KOPT-K1 (cell line): ENCODE data around the gene GRK1.

Experiments used
- H3K27ac ChIP-seq: fragments of 200-600 bp; sonication (generic); 2 replicates; pipeline ENCODE4 v1.5.1; 2016; ENCODE audit warnings: antibody characterized with exemption, mild to moderate bottlenecking, low read depth, low read length; ENCODE audit not compliant: poor library complexity, severe bottlenecking
- H3K36me3 ChIP-seq: fragments of 200-600 bp; sonication (generic); 2 replicates; pipeline ENCODE4 v1.5.1; 2017; ENCODE audit warnings: antibody characterized with exemption, mild to moderate bottlenecking, low read length, moderate library complexity; ENCODE audit not compliant: insufficient read depth
- H3K9me3 ChIP-seq: fragments of 200-600 bp; sonication (generic); 2 replicates; pipeline ENCODE4 v1.5.1; 2017; ENCODE audit warnings: antibody characterized with exemption, low read length, mild to moderate bottlenecking; ENCODE audit not compliant: insufficient read depth, poor library complexity, severe bottlenecking

Gene GRK1

DNA sequence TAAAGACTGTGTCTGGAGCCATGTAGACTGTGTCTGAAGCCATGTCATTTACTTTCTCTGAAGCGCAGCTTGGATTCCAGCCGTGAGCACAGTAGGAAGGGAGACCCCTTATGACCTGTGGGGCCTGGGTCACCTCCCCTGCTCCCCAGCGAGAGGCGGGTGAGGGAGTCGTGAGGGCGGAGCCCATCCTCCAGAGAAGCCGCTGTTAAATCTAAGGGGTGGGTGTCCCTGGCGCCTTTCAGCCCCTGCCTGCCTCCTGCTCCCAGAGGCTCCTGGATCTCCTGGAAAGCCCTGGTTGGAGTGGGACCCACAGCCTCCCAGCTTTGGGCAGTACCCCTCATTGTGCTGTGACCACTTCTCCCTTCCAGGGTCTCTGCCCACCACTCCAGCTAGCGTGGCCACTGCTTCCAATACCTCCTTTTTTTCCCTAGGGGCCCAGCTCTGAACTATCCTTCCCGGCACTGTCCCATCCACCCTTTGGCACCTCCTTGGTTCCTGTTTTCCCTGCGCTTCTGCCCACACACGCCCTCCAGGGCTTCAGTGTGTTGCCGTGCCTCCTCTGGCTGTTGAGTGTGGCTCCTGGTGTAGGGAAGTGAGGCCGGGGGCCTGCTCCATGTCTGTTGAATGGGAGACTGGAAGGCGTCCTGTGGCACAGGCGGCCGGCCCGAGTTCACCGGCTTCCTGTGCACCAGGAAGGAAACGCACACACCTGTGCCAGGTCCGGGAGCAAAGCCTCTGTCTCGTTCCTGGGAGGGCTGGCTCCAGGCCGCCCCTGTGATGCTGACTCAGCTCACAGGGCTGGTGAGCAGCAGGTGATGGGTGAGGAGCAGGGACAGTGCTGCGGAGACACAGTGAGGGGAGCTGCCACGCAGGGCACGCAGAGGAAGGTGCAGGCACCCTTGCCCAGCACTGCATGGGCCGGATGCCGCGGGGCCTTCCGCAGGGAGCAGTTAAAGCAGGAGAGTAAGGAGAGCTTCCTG, 38.4 kb upstream of the GRK1 start:
- Histone ChIP-seq H3K9me3 (no peaks in the 10 kb centered on the region), H3K36me3 (peaks cover 100% of the 10 kb centered on the region), H3K27ac (no peak overlapping the region)

DNA sequence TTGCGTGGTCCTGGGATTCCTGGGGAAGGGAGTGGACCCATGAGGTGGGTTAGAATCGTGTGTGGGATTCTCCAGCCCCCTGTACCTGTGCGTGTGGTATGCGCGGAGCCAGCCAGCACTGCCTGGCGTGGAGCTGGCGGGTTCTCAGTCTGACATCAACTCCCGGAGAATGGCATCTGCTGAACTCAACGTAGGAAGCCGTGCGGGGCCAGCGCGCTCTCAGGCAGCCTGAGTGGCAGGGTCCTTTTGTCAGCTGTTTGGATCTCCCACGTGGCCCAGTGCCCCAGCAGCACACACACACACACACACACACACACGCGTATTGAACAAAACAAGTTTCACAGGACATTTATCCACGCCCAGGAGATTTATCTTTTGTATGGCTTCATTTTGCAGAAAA, 37.2 kb upstream of the GRK1 start:
- Histone ChIP-seq H3K9me3 (no peaks in the 10 kb centered on the region), H3K36me3 (peaks cover 100% of the 10 kb centered on the region), H3K27ac (no peak overlapping the region)

DNA sequence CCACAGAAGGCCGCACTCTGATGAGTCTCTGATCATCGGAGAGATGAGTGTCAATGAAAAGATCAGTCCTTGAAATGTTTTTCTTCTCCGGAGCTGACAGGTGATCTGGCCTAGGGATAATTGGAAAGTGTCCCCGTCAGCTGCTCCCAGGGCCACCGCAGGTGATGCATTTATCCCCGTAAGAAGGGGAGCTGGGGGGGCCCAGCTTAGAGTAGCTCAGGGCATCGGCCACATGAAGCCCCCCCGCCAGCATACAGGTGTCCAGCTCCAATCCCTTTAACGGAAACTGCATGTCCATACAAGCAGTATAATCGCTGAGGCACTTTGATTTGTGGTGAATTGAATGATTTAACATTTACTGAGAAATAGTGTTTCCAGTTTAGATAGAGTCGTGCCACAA, 36.7 kb upstream of the GRK1 start:
- H3K36me3 ChIP-seq, result peaks cover 100% of the 10 kb centered on the region
- no peak overlapping the region for H3K27ac ChIP-seq
- no peaks in the 10 kb centered on the region for H3K9me3 ChIP-seq

DNA sequence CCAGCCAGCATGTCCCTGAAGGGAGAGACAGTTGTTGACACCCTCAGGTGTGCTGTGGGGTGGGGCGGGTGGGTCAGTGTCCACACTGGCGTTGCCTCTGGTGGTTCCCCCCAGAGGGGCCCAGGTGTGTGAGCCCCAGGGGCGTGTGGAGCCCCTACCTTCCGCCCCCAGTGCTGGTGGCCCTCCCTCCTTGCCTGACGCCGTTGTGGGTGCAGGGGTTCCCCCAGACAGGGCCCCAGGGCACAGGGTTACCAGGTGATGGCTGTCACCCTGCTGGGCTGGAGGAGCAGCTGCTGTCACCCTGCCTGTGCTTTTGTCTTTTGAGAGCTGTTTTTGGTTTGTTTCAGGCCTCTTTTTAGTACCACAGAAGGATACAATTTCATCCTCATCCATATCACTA, 36.2 kb upstream of the GRK1 start:
- Histone ChIP-seq H3K9me3 (no peaks in the 10 kb centered on the region), H3K36me3 (peaks cover 100% of the 10 kb centered on the region), H3K27ac (no peak overlapping the region)

DNA sequence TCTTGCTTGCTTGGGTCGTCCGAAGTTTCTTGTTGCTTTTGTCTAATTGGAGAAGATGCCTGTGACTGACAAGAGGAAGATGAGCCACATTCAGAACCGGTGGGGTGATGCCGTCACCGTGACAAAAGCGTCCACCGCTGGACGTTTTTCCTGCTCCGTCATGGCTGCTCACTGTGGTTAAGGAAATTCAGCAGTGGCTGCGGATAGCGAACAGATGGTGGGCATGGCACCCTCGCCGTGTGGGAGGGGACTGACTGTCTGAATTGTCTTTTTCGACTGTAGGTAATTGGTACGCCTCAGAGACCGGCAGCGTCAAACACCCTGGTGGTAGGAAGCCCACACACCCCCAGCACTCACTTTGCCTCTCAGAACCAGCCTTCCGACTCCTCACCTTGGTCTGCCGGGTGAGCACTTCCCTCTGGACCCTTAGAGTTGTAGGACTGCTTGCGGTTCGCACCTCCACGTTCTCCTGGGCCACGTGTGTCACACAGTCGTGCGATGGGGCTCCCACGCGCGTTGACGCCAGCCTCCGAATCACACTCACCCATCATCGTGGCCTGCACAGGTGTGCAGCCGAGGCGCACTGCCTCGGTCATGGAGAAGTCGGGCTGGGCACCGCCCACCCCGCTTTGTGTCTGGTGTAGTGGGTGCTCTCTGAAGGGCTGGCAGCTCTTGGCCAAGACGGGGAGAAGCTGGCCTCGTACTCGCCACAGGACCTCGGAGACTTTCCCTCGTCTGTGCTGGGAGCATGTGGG, 35.5 kb upstream of the GRK1 start:
- peaks cover 100% of the 10 kb centered on the region for H3K36me3 ChIP-seq
- H3K9me3 ChIP-seq, result no peaks in the 10 kb centered on the region
- no peak overlapping the region for H3K27ac ChIP-seq

DNA sequence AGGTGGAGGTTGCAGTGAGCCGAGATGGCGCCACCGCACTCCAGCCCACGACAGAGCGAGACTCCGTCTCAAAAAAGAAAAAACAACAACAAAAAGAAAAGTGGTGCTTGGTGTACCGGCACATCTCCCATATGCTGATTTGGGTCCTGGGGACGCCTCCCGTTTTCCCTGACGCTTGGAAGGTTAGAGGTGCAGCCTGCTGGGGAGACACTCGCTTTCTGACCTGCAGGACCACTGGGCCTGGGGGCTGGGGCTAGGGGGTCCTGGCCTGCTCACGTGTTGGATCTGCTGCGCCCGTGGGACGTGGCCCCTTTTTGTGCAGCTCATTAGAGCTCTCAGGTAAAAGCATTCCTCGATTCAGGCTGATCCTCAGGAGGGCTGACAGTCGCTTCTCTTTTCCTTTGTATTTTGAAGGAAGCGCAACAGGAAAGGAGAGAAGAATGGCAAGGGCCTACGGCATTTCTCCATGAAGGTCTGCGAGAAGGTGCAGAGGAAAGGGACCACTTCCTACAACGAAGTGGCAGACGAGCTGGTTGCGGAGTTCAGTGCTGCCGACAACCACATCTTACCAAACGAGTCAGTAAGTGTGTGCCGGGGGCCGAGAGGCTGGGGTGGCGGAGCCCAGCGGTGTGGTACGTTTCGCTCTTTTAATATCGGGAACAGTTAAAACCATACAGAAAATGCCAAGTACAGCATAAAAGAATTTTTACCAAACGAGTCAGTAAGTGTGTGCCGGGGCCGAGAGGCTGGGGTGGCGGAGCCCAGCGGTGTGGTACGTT, 34.1 kb upstream of the GRK1 start:
- Histone ChIP-seq H3K36me3 (peaks cover 100% of the 10 kb centered on the region), H3K9me3 (no peaks in the 10 kb centered on the region), H3K27ac (no peak overlapping the region)

DNA sequence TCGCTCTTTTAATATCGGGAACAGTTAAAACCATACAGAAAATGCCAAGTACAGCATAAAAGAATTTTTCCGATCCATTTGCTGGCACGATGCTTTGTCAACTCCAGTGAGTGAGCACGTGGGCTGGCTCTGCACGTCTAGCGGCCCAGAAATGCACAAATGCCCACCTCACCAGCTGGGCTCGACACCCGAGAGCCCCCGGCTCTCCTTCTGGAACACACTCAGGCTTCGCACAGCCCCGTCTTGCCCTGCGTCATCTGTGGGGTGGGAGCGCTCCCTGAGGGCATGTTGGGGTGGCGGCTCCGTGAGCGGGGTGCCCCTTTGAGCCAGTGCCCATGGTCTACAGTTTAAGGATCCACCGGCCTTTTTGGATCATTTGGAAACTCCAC, 33.5 kb upstream of the GRK1 start:
- peaks cover 100% of the 10 kb centered on the region for H3K36me3 ChIP-seq
- H3K9me3 ChIP-seq, result no peaks in the 10 kb centered on the region
- H3K27ac ChIP-seq, result no peak overlapping the region

DNA sequence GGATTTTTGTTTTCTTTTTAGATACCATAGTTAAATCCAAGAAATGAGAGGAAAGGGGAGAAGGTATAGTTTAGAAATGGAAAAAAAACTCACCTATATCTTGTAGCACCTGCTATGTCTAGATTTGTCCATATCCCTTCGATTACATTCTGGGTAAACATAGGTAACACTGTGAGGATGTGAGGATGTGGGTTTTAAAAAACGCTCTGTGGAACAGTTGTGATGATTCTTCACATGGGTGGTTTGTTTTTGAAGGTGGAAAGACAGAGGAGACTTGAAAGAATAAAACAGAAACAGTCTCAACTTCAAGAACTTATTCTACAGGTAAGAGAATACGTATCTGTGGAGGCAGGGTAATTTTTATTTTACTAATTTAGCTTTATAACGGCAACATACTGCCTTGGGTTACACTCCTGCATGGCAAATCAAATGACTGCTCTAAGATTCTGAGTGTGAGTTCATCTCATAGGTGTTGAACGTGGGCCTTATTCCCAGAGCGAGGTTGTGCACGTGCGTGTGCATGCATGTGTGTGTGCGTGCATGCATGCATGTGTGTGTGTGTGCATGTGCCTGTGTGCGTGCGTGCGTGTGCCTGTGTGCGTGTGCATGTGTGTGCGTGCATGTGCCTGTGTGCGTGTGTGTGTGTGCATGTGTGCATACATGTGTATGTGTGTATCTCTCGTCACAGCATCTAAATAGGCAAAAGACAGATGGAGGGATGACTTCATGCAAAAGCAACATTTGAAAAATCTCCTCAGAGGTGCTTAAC, 32.6 kb upstream of the GRK1 start:
- peaks cover 100% of the 10 kb centered on the region for H3K36me3 ChIP-seq
- no peaks in the 10 kb centered on the region for H3K9me3 ChIP-seq
- H3K27ac ChIP-seq, result no peak overlapping the region

DNA sequence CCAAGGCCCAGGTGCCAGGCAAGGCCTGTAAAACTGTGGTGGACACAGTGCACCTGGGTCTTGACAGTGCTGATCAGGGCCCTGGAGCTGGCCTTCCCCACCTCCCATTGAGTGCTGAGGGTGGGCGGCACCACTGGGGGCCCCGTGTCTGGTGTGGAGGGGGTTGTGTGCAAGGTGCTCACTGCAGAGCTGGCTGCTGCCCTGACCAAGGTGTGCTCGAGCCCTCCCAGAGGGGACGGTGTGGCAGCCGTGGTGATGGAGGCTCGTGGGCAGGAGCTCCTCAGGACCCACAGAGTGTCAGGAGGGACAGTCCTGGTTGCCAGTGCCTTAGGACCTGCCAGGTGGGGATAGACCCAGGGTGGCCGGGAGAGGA, 32.0 kb upstream of the GRK1 start:
- Histone ChIP-seq H3K27ac (no peak overlapping the region), H3K36me3 (peaks cover 100% of the 10 kb centered on the region), H3K9me3 (no peaks in the 10 kb centered on the region)

DNA sequence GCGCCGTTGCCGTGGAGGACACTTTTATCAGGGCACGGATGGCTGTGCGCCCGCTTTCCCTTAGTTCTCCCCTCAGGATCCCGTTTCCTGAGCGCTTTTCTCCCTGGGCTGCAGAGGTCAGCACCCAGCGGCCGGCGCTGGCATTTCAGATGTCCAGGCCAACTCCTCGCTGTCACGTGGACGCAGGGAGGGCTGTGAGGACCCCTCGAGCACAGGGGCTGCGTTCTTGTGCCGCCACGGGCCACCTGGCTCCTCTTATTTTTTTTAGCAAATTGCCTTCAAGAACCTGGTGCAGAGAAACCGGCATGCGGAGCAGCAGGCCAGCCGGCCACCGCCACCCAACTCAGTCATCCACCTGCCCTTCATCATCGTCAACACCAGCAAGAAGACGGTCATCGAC, 31.3 kb upstream of the GRK1 start:
- Histone ChIP-seq H3K27ac (no peak overlapping the region), H3K36me3 (peaks cover 100% of the 10 kb centered on the region), H3K9me3 (no peaks in the 10 kb centered on the region)

DNA sequence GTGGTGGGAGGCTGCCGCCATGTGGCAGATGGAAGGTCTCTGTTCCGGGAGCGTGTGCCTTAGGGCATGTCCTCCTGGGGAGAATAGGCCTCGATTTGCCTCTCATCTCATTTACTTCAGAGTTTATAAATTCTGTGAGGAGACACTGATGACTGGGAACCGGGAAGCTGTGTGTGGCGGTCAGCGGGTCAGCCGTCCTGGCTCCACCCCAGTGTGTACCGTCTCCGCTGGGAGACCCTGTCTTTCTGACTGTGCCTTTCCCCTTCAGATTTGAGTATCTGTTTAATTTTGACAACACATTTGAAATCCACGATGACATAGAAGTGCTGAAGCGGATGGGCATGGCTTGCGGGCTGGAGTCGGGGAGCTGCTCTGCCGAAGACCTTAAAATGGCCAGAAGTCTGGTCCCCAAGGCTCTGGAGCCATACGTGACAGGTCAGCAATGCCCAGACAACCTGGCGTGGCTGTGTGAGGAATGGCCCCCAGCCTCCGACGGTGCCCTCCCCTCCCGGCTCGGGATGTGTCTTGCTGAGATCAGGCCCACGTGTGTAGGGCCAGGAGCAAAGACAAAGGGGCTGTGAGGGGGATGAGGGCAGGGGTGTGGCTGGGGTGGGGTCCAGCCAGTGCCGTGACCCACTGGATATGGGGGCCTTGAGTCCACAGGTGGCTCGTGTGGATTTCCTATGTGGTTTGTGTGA, 30.6 kb upstream of the GRK1 start:
- H3K27ac ChIP-seq, result no peak overlapping the region
- H3K9me3 ChIP-seq, result no peaks in the 10 kb centered on the region
- H3K36me3 ChIP-seq, result peaks cover 97% of the 10 kb centered on the region

DNA sequence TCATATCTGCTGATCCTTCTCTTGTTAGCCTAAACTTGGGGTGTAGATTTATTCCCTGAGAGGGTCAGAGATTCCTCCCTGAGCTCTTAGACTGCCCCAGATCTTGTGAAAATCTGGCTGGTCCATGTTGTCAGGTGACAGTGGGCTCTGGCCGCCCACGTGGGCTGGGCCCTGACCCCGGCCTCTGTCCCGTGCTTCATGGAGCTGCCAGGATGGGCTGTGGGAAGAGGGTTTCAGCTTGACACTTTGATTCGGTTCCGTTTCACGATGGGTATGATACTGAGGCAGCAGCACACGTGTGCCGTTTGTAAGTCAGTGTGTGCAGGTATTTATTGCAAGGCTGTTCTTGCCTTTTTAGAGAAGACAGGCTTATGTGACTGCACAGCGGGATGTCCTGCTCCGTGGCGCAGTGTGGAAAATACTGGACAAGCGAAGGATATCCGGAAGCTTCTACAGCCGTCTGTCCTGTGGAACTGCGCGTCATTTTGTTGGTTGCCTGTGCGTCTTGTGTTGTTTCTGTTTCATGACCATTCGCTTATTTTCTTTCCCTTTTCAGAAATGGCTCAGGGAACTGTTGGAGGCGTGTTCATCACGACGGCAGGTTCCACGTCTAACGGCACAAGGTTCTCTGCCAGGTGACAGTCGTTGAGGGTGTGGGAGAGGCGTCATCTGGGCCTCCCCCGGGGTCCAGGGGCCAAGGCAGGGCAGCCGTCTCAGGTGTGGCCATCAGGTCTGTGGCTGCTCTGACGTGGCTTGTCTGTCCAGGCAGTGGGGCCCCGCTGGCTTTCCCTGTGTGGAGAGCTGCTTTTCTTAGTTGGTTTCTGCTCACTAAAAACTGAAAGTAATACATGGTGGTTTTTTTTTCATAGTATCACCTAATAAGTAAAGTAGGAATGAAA, 29.5 kb upstream of the GRK1 start:
- no peaks in the 10 kb centered on the region for H3K9me3 ChIP-seq
- H3K27ac ChIP-seq, result no peak overlapping the region
- peaks cover 97% of the 10 kb centered on the region for H3K36me3 ChIP-seq

DNA sequence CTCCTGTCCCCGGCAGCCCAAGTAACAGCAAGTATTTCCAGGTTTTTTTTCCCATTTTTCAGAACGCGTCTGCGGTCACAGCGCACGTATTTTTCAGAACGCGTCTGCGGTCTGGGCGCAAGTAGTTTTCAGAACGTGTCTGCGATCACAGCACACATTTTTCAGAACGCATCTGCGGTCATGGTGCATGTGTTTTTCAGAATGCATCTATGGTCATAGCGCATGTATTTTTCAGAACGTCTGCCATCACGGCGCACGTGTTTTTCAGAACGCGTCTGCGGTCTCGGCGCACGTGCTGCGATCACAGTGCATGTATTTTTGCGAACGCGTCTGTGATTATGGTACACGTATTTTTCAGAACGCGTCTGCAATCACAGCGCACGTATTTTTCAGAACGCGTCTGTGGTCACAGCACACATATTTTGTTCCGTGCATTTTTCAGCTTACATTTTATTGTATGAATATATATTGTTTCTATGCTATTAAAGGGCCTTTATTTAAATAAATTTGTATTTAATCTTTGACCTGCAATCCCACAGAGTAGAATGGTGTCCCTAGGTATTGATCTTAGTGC, 28.8 kb upstream of the GRK1 start:
- peaks cover 97% of the 10 kb centered on the region for H3K36me3 ChIP-seq
- no peak overlapping the region for H3K27ac ChIP-seq
- no peaks in the 10 kb centered on the region for H3K9me3 ChIP-seq
